HG03442 (cell line): Measurements from ENCODE around the gene PAX5.
"Not testable (repeated sequence)": the region's sequence is repeated elsewhere in the genome, so short reads cannot be mapped to it uniquely, and the experiment has no call there.

ENCODE experiments used
- ATAC-seq: cut with Tn5 transposase; IDR thresholded peaks from one replicate; pipeline ENCODE4 v1.9.1; 2021; ENCODE audit warnings: mild to moderate bottlenecking, moderate library complexity; ENCODE audit not compliant: unreplicated experiment

PAX5 gene

DNA sequence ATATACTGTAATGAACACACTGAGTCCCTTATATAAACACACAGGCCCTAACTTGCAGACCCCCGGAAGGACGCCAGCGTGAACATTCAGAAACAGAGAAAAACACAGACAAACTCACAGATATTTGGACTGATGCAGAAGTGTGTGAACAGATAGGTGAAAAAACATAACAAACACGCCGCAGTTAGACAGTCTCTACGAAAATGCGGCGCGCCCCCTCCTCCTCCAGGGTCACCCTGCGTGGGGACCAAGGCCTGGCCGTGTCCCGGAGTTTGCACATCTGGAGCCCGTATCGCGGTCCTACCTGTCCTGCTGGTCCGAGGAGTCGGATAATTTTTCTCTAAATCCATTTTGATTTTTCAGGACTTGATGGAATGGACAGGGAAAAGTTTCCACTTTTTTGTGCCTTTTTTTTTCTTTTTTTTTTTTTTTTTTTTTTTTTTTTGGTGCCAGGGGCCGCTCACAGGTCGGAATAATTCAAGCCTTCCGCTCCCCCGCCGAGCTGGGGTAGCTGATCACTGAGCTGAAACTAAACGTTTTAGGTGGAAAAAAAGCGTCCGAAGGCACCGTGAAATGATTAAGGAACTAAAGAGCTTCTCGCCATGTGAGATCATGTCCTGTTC, at the start of gene PAX5:
TSS of gene PAX5 (minus strand) at position 587 of the 623 bp plus-strand sequence. CDS start at position 350, 237 bp downstream.
- no peak for ATAC-seq

DNA sequence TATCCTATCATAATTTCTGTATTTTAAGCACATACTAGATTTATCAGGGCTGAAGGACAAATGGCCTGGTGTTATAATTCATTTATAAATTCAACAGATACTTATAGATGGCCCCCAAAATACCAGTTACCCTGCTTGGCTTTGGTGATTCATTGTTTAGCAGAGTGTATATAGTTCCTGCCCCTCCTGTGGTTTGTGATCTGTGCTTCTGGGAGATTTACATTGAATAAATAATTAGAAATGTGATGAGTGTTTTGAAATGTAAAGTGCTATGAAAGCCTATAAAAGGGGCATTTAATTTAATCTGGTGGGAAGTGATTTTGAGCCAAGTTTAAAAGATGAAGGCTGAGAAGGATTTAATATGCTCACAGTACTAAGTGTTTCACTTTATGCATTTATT, 49.6 kb upstream of the PAX5 start:
- no peak for ATAC-seq

DNA sequence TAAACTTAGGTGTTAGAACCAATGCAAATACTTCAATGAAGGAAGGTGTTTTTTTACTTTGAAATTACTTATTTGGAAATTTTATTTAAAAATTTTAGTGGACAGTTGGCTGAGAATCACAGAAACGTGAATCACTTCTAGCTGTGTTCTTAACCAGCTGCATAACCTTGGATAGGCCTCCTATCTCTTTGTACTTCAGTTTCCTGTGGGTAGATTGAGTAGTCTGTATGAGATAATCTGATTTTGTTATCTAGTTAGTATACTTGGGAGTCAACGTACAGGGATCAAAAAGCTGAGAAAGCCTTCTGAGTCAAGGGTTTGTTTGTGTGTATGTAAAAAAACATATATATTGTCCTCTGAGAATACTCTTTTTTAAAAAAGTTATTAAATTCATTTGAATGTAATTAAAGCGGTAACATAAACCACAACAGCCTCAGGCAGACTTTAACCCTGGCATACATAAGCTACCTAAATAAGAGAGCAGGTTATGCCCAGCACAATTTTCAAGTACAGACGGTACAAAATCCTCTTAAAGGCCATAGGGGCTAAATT, 48.2 kb upstream of the PAX5 start:
- no peak for ATAC-seq

DNA sequence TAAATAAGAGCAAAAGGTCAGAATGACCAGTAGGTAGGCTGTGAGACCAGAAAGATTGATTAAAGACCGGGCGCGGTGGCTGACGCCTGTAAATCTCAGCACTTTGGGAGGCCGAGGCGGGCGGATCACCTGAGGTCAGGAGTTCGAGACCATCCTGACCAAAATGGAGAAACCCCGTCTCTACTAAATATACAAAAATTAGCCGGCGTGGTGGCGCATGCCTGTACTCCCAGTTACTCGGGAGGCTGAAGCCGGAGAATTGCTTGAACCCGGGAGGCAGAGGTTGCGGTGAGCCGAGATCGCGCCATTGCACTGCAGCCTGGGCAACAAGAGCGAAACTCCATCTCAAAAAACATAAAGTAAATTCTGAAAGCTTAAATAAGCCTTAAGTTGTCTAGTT, 47.4 kb upstream of the PAX5 start:
- ATAC-seq = not testable (repeated sequence)

DNA sequence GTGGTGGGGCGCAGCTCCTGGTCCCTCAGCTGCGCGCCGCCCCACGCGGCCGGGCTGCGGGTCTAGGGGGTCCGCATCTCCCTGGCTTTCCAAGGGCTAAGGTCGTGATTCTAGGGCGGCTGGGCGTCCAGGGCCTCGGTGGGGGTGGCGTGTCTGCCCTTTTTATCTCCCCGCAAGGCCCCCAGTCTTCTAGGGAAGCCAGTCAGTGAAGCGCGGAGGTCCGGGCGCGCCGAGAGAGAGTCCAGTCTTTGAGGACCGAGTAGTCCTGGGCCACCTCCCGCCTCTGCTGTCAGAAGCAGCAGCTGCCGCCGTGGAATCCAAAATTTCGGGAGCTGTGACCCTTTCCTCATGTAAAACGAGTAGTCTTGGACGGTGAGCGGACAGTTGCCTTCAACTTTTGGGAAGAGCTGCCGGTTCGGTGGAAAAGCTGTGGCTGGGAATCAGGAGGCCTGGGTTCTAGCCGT, 46.1 kb upstream of the PAX5 start:
- ATAC-seq = peak; percentile 13

DNA sequence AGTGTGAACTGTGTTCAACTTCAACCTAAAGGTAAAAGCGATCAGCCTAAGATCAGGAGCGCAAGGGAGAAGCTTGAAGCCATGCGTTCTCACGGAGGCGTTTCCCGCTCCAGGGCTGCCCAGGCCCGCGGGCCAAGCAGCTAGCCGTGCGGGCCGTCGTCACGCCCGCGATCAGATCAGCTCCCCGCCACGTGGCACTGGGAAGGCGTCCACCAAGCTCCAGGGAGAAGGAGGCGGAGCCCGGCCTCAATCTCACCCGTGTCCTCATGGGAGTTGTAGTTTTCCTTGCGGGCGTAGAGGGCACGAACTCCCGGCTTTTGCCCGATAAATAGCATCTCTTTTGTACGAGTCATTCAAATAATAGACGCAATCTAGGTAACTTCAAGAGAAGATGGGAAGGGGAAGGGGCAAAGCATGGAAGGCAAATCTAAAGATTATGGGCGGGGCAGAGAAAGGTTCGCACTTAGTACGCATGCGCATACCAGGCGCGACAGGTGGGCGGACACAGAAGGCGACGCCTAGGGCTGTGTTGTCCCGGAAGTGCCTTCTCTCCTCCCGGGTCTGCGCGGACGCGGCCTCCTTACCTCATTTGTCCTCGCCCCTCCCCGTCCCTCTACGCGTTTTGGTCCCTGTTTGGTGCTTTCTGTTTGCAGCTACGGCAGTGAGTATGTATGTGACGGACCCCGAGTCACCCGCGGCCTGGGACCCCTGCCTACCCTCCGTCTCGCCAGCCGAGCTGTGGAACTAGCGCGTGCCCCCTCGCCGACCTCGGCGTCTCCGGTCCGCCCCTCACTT, 45.5 kb upstream of the PAX5 start:
- ATAC-seq = peak; percentile 86

DNA sequence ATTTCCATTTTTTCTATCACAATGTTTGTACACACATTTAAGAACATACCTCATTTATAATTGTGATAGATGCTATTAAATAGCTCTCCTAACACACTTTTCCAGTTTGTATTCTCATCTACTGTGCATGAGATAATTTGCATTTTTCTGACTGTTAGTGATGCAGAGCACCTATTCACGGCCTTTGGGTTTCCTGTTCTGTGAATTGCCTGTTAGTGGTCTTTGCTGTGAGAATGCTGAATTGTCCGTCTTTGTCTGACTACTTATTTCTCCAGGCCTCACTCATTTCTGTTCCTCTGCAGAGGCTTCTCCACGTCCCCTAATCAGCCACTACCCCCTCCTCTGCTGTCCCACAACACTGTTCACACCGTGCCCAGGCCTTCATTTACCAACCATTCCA, 40.7 kb upstream of the PAX5 start:
- ATAC-seq = not testable (repeated sequence)

DNA sequence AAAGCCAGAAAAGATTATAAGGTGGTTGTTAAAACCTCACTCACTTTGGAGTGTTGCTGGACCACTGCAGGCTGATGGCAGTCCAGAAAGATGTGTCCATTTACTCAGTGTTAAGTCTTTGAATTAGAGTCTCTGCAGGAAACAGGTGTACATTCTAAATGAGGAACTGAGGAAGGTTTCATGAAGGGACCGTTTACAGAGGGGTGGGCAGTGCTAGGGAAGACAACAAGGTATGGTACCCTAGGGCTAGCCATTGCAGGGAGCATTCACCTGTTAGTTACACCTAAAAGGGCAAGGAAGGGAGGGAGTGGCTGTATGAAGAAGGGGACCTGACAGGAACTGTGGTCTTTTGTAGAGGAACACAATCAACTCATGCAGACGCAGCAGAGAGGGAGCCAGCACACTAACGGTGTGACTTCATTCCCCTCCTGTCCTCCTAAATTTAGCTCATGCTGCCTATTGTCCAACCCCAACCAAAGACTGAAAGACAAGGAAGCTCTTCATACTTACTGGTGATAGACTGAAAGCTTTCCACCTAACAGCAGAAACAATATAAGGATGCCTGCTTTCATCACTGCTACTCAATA, 32.2 kb upstream of the PAX5 start:
- ATAC-seq = peak; percentile 49

DNA sequence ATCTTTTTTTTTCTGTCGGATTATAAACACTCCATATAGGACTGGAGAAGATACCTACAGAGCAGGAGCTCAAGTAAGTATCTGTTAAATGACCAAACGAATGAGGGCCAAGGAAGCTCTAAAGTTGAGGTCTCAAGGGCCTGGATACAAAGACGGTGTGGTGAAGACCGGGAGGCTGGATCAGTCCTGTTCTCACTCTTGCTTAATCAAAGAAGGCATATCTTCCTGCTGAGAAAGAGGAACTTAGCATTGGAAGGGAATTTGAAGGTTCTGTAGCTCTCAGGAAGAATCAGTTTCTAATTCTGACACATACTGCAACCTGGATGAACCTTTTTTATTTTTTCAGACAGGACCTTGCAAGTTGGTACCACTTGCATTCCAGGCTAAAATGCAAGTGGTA, 28.3 kb upstream of the PAX5 start:
- no peak for ATAC-seq

DNA sequence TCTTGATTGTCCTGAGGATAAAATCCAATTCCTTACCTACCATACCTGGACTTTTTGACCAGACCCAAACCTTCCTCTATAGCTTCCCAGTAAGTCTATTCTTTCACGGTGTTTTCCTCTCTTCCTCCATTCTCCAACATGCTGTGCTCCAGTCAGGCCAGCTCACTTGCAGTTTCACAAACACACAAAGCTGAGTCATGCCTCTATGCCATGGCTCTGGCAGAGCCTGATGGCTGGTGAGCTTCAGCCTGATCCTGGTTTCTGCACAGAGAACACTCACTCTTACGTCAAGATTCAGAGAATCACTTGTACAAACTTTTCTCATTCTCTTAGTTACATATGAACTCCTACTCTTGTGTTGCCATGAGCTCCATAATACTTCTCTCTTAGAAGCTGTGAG, 27.7 kb upstream of the PAX5 start:
- no peak for ATAC-seq

DNA sequence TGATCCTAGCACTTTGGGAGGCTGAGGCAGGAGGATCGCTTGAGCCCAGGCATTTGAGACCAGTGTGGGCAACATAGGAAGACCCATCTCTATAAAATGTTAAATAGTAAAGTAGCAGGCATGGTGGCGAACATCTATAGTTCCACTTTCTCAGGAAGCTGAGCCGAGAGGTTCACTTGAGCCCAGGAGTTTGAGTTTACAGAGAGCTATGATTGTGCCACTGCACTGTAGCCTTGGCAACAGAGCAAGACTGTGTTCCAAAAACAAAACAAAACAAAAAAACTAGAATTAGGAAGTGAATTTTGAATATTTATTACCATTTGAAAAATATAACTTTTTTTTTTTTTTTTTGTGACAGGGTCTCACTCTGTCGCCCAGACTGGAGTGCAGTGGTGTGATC, 26.8 kb upstream of the PAX5 start:
- no peak for ATAC-seq

DNA sequence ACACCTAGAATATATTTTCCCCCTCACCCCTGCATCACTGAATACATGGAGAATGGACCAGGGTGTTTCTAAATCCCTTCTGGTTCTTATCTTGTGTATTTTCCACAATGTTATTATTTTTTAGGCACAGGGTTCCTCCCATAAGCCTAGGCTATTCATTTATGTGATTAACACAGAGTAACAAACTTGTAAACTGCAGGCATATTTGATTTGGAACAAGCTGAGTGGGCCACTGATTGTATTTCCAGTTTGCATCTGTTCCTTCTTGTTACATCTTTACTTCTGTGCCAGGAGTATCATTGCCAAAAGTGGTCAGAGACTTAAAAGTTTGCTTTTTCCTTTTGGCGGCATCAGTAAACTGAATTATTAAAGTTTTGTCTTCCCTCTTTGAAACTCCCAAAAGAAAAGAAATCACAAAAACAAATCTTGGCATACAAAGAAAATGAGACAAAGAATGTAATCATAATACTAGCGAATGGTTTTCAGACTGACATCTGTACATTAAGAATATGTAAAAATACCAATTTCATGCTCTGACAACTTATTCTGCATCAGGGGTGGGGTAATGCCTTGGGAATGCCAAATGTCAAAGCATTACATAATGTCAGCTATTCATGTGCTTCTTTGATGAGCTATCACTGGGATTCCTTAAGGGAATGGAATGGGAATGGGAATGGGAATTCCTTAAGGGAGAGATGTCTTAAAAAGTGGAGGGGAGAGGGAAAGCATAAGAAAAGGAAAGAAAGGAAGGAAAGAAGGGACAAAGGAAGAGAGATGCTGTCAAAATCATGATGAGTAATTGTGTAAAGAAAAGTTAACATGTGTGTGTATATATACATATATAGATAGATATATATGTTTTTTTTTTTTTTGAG, 22.2 kb upstream of the PAX5 start:
- ATAC-seq = no peak

DNA sequence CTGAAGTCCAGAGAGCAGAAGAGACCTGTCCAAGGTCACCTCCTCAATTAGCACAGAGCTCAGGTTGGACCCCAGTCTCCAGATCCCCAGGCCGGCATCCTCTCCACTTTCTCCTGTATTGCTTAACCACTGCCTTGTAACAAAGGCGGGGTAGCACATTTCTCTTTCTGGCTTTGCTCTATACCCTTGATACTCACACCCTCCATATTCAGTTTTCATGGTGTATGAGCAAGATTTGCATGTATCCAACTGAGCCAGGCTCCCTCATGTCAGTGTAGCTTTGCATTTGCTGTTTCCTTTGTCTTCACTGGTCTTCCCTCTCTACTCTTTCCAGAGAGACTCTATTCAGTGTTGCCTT, 20.3 kb upstream of the PAX5 start:
- ATAC-seq = not testable (repeated sequence)

DNA sequence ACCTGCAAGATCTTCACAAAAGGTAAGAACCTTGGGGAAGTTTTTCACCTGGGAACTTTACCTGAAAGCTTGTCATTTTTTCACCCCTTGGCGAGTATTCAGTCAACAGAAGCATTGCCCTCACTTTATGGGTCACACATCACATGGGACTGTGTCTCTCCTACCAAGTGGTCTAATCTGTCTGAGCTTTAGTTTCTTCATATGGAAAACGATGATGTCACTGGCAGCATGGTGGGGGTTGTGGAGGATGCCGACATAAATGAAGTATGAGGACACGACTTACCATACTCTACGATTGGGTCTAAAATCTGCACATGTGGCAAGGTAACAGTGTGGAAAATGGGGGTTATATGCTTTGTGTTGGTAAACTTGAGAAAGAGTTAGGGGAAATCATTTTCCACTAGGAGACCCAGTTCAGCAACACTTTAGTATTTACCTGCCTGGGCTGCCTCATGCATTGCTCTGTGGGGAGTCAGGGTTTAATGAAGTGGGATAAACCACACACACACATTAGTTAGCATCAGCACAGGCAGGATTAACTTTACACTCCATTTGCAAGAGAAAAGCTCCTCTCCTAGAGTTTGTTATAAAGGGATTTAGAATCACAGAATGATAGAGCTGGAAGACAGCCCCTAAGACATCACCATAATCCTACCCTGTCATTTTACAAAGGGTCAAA, 19.8 kb upstream of the PAX5 start:
- no peak for ATAC-seq

DNA sequence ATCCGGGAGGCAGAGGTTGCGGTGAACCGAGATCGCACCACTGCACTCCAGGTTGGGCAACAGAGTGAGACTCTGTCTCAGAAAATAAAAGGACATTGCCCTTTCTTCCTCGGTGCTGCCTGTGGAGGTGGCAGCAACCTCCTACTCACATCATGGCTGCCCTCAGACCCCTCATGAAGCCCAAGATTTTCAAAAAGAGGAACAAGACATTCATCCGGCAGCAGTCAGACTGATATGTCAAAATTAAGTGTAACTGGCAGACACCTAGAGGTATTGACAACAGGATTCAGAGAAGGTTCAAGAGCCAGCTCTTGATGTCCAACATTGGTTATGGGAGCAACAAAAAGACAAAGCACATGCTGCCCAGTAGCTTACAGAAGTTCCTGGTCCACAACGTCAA, 12.6 kb upstream of the PAX5 start:
- ATAC-seq = no peak

DNA sequence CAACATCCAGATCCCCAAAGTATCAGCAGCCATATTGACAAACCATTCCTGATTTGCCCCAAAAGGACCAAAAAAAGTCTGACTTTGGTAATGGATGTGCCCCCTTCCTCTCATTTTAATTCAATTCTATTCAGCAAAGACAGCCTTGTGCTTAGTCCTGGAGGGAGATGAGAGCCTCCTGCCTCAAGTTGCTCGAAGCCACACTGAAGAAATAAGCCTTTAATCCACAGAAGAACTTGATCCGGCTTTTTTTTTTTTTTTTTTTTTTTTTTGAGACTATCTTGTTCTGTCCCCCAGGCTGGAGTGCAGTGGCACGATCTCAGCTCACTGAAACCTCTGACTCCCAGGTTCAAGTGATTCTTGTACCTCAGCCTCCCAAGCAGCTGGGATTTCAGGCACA, 8.4 kb upstream of the PAX5 start:
- ATAC-seq = no peak

DNA sequence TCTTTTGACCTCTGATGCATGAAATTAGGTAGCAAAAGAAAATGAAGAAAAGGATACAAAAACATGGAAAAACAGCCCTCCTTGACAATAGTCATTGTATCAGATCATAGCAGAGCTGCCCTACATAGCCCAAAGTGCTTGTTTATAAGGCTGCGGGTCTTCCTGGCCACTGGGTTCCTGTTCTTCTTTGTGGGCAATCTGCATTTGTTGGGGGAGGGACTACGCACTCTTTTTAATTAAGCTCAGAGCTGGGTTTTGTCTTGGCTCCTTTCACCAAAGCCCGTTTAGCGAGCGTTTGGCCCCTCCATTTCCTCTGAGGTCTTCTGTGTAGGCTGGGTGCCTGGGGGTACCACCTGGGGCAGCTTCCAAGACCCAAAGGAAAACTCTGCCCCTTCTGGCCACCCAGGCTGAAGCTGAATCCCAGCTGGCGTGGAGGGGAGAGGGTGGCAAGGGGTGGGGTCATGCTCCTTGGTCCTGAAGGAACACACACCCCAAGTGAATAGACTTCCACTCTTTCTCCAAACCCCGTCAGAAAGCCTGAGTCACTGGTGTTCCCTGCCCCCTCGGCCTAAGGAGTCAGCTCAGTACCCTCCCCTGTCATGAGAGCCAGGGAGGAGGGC, 6.5 kb upstream of the PAX5 start:
- ATAC-seq = no peak

DNA sequence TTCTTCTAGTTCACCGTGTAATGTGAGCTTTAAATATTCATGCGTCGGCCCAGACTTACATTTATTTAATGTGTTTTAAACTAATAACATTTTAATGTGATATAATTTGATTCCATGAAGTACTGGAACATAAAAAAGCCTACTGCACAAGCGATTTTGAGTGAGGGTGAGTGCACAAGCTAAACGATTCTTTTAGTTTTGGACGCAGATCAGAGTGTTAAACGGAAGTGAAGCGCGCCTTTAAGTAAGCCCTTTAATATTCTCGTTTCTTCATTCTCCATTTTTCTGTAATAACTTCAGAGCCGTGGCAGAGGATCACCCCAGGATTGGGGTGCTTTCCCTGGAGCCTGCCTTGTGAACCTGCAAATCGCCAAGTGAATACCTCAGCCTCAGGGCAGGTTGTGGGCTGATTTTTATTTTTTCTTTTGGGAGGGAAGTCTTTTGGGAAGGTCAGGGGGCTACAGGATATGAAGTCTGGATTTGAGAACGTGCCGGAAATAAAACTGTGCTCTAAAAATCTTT, 4.9 kb upstream of the PAX5 start:
- ATAC-seq = no peak

DNA sequence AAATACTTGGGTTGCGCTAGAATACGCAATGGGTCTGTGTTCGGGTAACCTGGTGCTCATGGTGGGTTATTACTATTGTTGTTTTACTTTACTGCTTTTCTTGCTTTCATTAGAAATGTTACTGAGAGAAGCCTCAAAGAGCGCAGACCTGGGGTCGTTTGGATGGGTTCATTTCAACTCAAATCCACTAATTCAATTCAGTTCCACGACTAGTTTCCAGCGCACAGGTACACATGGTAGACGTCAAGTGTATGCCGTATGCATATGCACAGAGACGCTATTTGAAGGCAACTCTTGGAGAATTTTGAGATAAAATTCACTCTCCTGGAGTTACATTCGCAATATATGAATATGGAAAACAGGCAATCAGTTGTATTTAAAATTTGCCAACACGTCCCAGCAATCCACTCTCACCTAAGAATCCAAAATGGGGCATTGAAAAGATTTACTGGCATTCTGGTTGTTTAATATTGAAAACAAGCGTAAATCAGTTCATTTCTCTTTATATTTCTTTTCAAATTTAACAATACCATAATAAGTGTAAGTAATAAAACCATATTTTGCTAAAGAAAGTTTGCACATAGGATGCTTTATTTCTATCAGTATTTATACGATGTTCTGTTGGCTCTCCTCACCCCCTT, 4.4 kb upstream of the PAX5 start:
- ATAC-seq = no peak
